GM12878 (cell line): Measurements from ENCODE around the gene CRMP1. TPM values are rescaled to one million over a fixed set of nuclear protein-coding genes. Genes with fewer than 3 reads are reported as not detected.

Experiments
- ATAC-seq: fragments of 200-7000 bp; cut with Tn5 transposase; 3 replicates; pipeline ENCODE4 v1.9.1; 2020; ENCODE audit warnings: mild to moderate bottlenecking, moderate library complexity
- BruUV-seq: library from RNA; stranded (reverse); fragments of 400-500 nt; replicated peaks from 2 replicates; lab custom pipeline; 2021; lab: Mats Ljungman, UMichigan
- CTCF ChIA-PET: fragments of 300-600 bp; sonication (Branson Sonifier 250); formaldehyde crosslinking; extraction: SDS; loops from one replicate; lab custom pipeline; 2021; ENCODE audit warnings: inconsistent platforms; lab: Yijun Ruan, JAX
- POLR2A ChIA-PET: fragments of 350-600 bp; formaldehyde crosslinking; extraction: SDS; loops from one replicate; lab custom pipeline; 2021; ENCODE audit warnings: inconsistent platforms; lab: Charles Lee
- RAD21 ChIA-PET: fragments of 300-600 bp; sonication (Branson Sonifier 250); formaldehyde crosslinking; loops from one replicate; lab custom pipeline; 2023; ENCODE audit warnings: antibody characterized with exemption; ENCODE audit not compliant: unreplicated experiment; lab: Charles Lee
- SMC1A ChIA-PET: fragments of 300-600 bp; sonication (Branson Sonifier 250); formaldehyde crosslinking; loops from one replicate; lab custom pipeline; 2023; ENCODE audit not compliant: unreplicated experiment, uncharacterized antibody; lab: Charles Lee
- DNase-seq: peaks from one replicate; pipeline ENCODE4 v3.0.0-alpha.2; 2011; ENCODE audit warnings: low read depth, low spot score
- FAIRE-seq: peaks from 3 replicates; lab custom pipeline; 2011; peaks lifted over from hg19 to GRCh38; lab: Jason Lieb, UNC
- H2AFZ ChIP-seq: 2 replicates; pipeline ENCODE4 v1.6.0; 2011; ENCODE audit warnings: low read depth, low read length, control low read depth; ENCODE audit not compliant: control insufficient read depth
- H3K27ac ChIP-seq: 2 replicates; pipeline ENCODE4 v1.5.1; 2011; ENCODE audit warnings: control low read depth; ENCODE audit not compliant: control insufficient read depth, insufficient read depth
- H3K27me3 ChIP-seq, 2 experiments: replicated peaks in 1 of 2; 2 replicates each; pipeline versions ENCODE4 v1.6.0 to v1.6.1; 2011; ENCODE audit warnings: low read length in 1 of 2; ENCODE audit not compliant: control insufficient read depth in 2 of 2, insufficient read depth in 2 of 2
- H3K36me3 ChIP-seq, 2 experiments: 2 replicates each; pipeline ENCODE4 v1.5.1; 2011; ENCODE audit warnings: low read length in 1 of 2; ENCODE audit not compliant: control insufficient read depth in 2 of 2, insufficient read depth in 2 of 2
- H3K4me1 ChIP-seq: 2 replicates; pipeline ENCODE4 v1.6.1; 2011; ENCODE audit warnings: mild to moderate bottlenecking, low read length, moderate library complexity, mixed read lengths; ENCODE audit not compliant: control insufficient read depth, insufficient read depth
- H3K4me2 ChIP-seq: 2 replicates; pipeline ENCODE4 v1.6.0; 2011; ENCODE audit warnings: control low read depth; ENCODE audit not compliant: control insufficient read depth, insufficient read depth
- H3K4me3 ChIP-seq: fragments of 200-600 bp; sonication (generic); 2 replicates; pipeline ENCODE4 v1.5.1; 2016
- H3K79me2 ChIP-seq: 2 replicates; pipeline ENCODE4 v1.6.0; 2011; ENCODE audit warnings: low read length; ENCODE audit not compliant: control insufficient read depth, insufficient read depth
- H3K9ac ChIP-seq: 2 replicates; pipeline ENCODE4 v1.8.0; 2011; ENCODE audit warnings: low read length, control low read depth, mixed read lengths; ENCODE audit not compliant: control insufficient read depth, insufficient read depth
- H3K9me3 ChIP-seq: replicated peaks from 3 replicates; pipeline ENCODE4 v1.5.1; 2011; ENCODE audit warnings: mild to moderate bottlenecking, low read length; ENCODE audit not compliant: control insufficient read depth, insufficient read depth
- H4K20me1 ChIP-seq: 2 replicates; pipeline ENCODE4 v1.6.0; 2011; ENCODE audit not compliant: control insufficient read depth, insufficient read depth
- HDAC6 ChIP-seq: fragments of 200-600 bp; sonication (generic); IDR thresholded peaks from one replicate; pipeline ENCODE4 v1.8.0; 2017; ENCODE audit warnings: antibody characterized with exemption; ENCODE audit not compliant: unreplicated experiment
- IRF4 ChIP-seq: IDR thresholded peaks from 2 replicates; pipeline ENCODE4 v1.6.1; 2011; ENCODE audit warnings: low read depth, low read length
- MTA2 ChIP-seq: fragments of 450-650 bp; IDR thresholded peaks from 2 replicates; pipeline ENCODE4 v1.6.1; 2016; ENCODE audit warnings: low read depth, mild to moderate bottlenecking, moderate library complexity
- NR2C2 ChIP-seq: IDR thresholded peaks from 2 replicates; pipeline ENCODE4 v1.6.1; 2011; ENCODE audit warnings: borderline replicate concordance, low read depth; ENCODE audit not compliant: control insufficient read depth, insufficient read length
- PBX3 ChIP-seq: IDR thresholded peaks from 2 replicates; pipeline ENCODE4 v1.6.1; 2011; ENCODE audit warnings: mild to moderate bottlenecking, low read depth, low read length, moderate library complexity; ENCODE audit not compliant: insufficient replicate concordance
- PKNOX1 ChIP-seq: fragments of 450-650 bp; IDR thresholded peaks from 2 replicates; pipeline ENCODE4 v1.6.1; 2016; ENCODE audit warnings: mild to moderate bottlenecking
- RAD21 ChIP-seq: IDR thresholded peaks from 2 replicates; pipeline ENCODE4 v1.6.1; 2011; ENCODE audit warnings: mild to moderate bottlenecking, low read depth, low read length, moderate library complexity; ENCODE audit not compliant: insufficient read depth
- RB1 ChIP-seq: fragments of 450-650 bp; formaldehyde crosslinking; IDR thresholded peaks from 2 replicates; pipeline ENCODE4 v1.6.1; 2017; ENCODE audit warnings: mild to moderate bottlenecking, borderline replicate concordance
- RCOR1 ChIP-seq: conservative IDR thresholded peaks from 2 replicates; pipeline ENCODE4 v1.6.1; 2012; ENCODE audit warnings: low read depth, low read length, improper control_type of control experiment
- SMAD1 ChIP-seq: fragments of 450-650 bp; IDR thresholded peaks from 2 replicates; pipeline ENCODE4 v1.6.1; 2018; ENCODE audit warnings: mild to moderate bottlenecking, low read depth; ENCODE audit not compliant: partially characterized antibody
- SREBF1 ChIP-seq: IDR thresholded peaks from 2 replicates; pipeline ENCODE4 v1.6.1; 2012; ENCODE audit warnings: mild to moderate bottlenecking, low read length
- SRF ChIP-seq, 2 experiments: IDR thresholded peaks; 2 replicates each; pipeline ENCODE4 v1.6.1; 2011; ENCODE audit warnings: low read depth in 2 of 2, low read length in 2 of 2, mild to moderate bottlenecking in 1 of 2, moderate library complexity in 1 of 2
- ZNF24 ChIP-seq: fragments of 450-650 bp; IDR thresholded peaks from 2 replicates; pipeline ENCODE4 v1.6.1; 2017; ENCODE audit warnings: antibody characterized with exemption, mild to moderate bottlenecking
- WGBS: methylation state at CpG from one replicate; pipeline ENCODE4 v1.1.6; 2016; ENCODE audit warnings: low lambda C conversion rate; ENCODE audit not compliant: insufficient replicate concordance, insufficient coverage; ENCODE audit errors: missing lambda C conversion rate; 5-methylcytosine and 5-hydroxymethylcytosine counted together
- in situ Hi-C: fragments of 300-500 bp; cut with MboI; formaldehyde crosslinking; loops from 9 replicates; pipeline ENCODE4 v1.14.3; 2018; ENCODE audit warnings: mixed read lengths
- intact Hi-C: fragments of 100-400 bp; cut with micrococcal nuclease; formaldehyde crosslinking; loops from one replicate; pipeline ENCODE4 v1.14.2; 2022; ENCODE audit not compliant: unreplicated experiment
- polyA plus RNA-seq, 11 experiments: library from polyadenylated mRNA; depleted of rRNA in 4 of 11; unstranded in 6 of 11; stranded (reverse) in 5 of 11; fragments of >200 nt; fragmentation: Nextera tagmentation in 4 of 11; fragmentation: Illumina TruSeq in 1 of 11; extraction: Ambion mirVana in 4 of 11; extraction: Trizol in 1 of 11; gene quantifications; 1 replicate in 1 of 11; 2 replicates in 10 of 11; pipeline versions ENCODE4 v1.2.1 to v1.2.3, GENCODE V29; 2011 to 2016; ENCODE audit warnings: inconsistent platforms in 2 of 11, missing spikeins in 2 of 11, low read depth in 1 of 11
- total RNA-seq, 4 experiments: library from RNA; depleted of rRNA in 3 of 4; stranded (reverse); fragments of >200 nt in 3 of 4; fragmentation: Illumina TruSeq in 1 of 4; extraction: Trizol in 1 of 4; gene quantifications; 2 replicates each; pipeline versions ENCODE4 v1.2.1 to v1.2.3, GENCODE V29; 2013 to 2021
- TF ChIP-seq, protein P1 (sequence below), 3 experiments: IDR thresholded peaks in 2 of 3; conservative IDR thresholded peaks in 1 of 3; 2 replicates each; pipeline ENCODE4 v1.5.1; 2011; ENCODE audit warnings: low read depth in 3 of 3, low read length in 3 of 3, mild to moderate bottlenecking in 3 of 3, control low read depth in 2 of 3, moderate library complexity in 2 of 3, inconsistent platforms in 1 of 3, mixed read lengths in 1 of 3; ENCODE audit not compliant: control insufficient read depth in 2 of 3, insufficient read depth in 1 of 3; ENCODE audit errors: extremely low read depth in 1 of 3

Gene CRMP1
- total and polyA plus RNA-seq, 10 of the 15 experiments (the other 5 are each of a cell fraction or from before 2014, with no cell fraction given) = 0.03 to 1.4 (median 0.12) TPM; not detected in 2

DNA sequence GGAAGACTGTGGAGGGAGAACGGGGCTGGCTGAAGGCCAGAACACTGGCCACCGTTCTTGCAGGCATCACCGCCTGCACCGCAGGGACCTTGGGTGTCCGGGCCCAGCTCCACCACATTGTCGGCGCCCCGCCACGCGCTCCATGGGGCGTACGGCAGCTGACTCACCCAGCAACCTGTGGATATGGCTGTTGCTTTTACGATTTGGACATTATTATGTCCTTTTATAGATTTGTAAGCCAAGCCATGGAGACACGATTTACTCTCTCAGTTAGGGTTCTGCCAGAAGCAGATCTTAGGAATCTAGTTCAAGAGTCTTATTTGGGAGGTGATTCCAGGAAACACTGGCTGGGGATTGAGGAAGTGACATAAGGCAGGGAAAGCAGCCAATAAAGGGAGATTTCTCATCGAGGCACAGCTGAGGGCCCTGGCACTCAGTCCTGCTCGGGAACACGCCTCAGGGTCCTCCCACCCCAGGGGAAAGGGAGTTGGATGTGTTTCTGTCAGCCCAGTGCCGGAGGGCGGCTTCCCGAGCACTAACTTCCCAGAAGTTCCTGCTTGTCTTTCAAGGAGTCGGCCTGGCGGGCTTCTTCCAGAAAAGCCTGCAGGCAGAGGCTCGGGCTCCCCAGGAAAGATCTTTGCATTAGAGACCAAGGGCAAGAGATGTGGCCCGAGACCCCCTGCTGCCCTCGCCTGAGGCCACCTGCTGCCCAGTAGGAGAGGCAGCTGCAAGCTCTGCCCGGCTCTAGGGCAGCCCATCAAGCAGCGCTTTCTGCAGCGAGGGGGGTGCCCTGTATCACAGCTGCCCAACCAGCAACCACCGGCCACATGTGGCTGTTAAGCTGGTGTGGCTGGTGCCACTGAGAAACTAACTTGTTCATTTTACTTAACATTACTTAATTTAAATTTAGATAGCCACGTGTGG is 52.9 kb downstream of the CRMP1 start:
- SMC1A ChIA-PET = no interaction called here

GRCh38 chr4:5839332-5839731 is 53.6 kb downstream of the CRMP1 start:
- POLR2A ChIA-PET = no interaction called here
- intact Hi-C loops = no loop called here
- H3K4me1 ChIP-seq = no peaks in the 10 kb centered on the region
- H4K20me1 ChIP-seq = no peaks in the 10 kb centered on the region
- no peak overlapping the region for H3K9ac ChIP-seq
- no peak overlapping the region for H2AFZ ChIP-seq
- H3K9me3 ChIP-seq = no peaks in the 10 kb centered on the region
- 40% methylated on average over 13 of the region's 13 CpGs for WGBS
- no peak overlapping the region for H3K4me3 ChIP-seq
- CTCF ChIA-PET = no interaction called here
- in situ Hi-C loops = no loop called here
- SMC1A ChIA-PET = no interaction called here
- RAD21 ChIA-PET = no interaction called here
- BruUV-seq = no TSS peak
- no peak overlapping the region for H3K27ac ChIP-seq
- ATAC-seq (no peak), DNase-seq (no peak), FAIRE-seq (no peak)
- no peak overlapping the region for H3K4me2 ChIP-seq
- H3K27me3 ChIP-seq = no peaks in the 10 kb centered on the region; a peak in 2 of 4 replicates
- H3K36me3 ChIP-seq = no peaks in the 10 kb centered on the region
- no peaks in the 10 kb centered on the region for H3K79me2 ChIP-seq
- TF ChIP-seq PKNOX1 (no peak), SMAD1 (no peak), SREBF1 (no peak), RAD21 (no peak), RCOR1 (no peak), IRF4 (no peak), PBX3 (no peak), RB1 (no peak), NR2C2 (no peak)
- TF ChIP-seq, protein P1, sequence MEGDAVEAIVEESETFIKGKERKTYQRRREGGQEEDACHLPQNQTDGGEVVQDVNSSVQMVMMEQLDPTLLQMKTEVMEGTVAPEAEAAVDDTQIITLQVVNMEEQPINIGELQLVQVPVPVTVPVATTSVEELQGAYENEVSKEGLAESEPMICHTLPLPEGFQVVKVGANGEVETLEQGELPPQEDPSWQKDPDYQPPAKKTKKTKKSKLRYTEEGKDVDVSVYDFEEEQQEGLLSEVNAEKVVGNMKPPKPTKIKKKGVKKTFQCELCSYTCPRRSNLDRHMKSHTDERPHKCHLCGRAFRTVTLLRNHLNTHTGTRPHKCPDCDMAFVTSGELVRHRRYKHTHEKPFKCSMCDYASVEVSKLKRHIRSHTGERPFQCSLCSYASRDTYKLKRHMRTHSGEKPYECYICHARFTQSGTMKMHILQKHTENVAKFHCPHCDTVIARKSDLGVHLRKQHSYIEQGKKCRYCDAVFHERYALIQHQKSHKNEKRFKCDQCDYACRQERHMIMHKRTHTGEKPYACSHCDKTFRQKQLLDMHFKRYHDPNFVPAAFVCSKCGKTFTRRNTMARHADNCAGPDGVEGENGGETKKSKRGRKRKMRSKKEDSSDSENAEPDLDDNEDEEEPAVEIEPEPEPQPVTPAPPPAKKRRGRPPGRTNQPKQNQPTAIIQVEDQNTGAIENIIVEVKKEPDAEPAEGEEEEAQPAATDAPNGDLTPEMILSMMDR (IDR thresholded peaks at IDR 0.05 in 2 of 3, conservative IDR thresholded peaks at IDR 0.05 in 1 of 3; ENCODE audit: control insufficient read depth in 2 of 3, extremely low read depth in 1 of 3, insufficient read depth in 1 of 3, low read depth in 3 of 3, low read length in 3 of 3) = no peak

More for the DNA sequence above, 52.9 kb downstream of the CRMP1 start:
- no peaks in the 10 kb centered on the region for H3K9me3 ChIP-seq
- RAD21 ChIA-PET = no interaction called here
- H3K9ac ChIP-seq = no peak overlapping the region
- DNase-seq = no peak
- H3K79me2 ChIP-seq = no peaks in the 10 kb centered on the region
- no peaks in the 10 kb centered on the region; a peak in 2 of 4 replicates for H3K27me3 ChIP-seq
- intact Hi-C loops = no loop called here
- no peak overlapping the region for H3K4me2 ChIP-seq
- no peak overlapping the region for H3K27ac ChIP-seq
- CTCF ChIA-PET = no interaction called here
- no peak overlapping the region for H3K4me3 ChIP-seq
- no TSS peak for BruUV-seq
- in situ Hi-C loops = no loop called here
- H4K20me1 ChIP-seq = no peaks in the 10 kb centered on the region
- FAIRE-seq = no peak
- TF ChIP-seq SREBF1 (no peak), SRF (IDR thresholded peaks at IDR 0.05; ENCODE audit: low read depth in 2 of 2, low read length in 2 of 2) (no peak), HDAC6 (no peak), ZNF24 (no peak), MTA2 (no peak)
- TF ChIP-seq, all 136 proteins: peak for 0
- no peak overlapping the region for H2AFZ ChIP-seq
- H3K4me1 ChIP-seq = no peaks in the 10 kb centered on the region
- no peak for ATAC-seq
- WGBS = 47% methylated on average over 30 of the region's 30 CpGs
- H3K36me3 ChIP-seq = no peaks in the 10 kb centered on the region
- POLR2A ChIA-PET = no interaction called here
